ENCODE results near the gene NEUROG3.
"Not testable (repeated sequence)": the region's sequence is repeated elsewhere in the genome, so short reads cannot be mapped to it uniquely, and the experiment has no call there.

Gene NEUROG3

GRCh38 chr10:69571618-69572158 lies 1.5 kb downstream of the NEUROG3 start:
- no peak for DNase-seq

DNA sequence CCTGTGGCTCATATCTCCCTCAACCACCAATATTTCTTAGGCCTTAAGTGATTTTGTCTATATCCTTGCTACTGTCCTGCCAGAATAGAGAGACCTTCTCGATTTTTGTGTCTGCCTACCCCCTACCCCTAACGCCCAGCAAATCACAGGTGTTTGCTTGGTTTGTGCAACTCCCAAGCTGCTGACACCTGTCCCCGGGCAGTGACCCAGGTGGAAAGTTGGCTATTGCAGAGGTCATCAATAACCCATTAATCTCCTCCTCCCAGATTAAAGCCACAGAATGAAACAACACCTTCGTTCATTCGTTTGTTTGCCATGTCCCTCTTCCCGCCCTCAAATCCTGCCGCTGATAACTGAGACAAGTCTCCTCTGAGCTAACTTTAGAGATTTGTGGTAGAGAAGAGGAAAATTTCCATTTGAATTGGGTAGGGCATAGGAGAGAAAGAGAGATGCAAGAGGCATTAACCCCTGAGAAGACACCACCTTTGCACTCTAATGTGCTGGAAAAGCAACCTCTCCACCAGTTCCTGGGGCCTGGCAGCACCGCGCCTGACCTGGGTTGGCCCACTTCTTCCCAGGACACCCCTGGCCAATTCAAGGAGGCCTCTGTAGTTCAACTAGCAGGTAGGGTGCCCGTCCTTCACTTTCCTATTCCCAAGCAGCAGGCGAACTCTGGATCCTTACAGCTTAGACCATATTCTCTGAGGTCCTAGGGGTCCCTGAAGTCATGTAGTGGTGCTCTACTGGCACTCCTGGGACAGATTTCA lies 3.0 kb downstream of the NEUROG3 start:
- DNase-seq, result no peak

GRCh38 chr10:69569396-69569934 lies 3.8 kb downstream of the NEUROG3 start:
- DNase-seq, result no peak

GRCh38 chr10:69568472-69569395 lies 4.5 kb downstream of the NEUROG3 start:
- DNase-seq, result no peak

DNA sequence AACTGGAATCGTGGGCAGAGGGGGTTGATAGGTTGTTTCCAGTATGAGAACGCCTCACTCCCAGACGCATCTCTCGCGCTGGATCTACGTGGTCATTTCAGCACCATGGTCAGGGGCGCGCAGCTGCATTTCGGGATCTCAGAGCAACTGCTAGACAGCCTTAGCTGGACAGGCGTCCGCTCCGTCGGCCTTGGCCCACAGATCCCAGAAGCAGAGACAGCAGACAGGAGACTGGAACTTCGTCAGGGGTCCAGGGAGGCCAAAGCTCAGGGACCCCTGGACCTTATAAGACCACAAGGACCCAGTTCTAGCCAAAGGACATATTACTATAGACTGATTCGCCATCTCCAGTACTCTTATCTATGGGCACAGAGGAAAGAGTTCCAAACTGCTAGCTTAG lies 5.3 kb downstream of the NEUROG3 start:
- DNase-seq, result no peak

GRCh38 chr10:69562731-69563254 lies 10.4 kb downstream of the NEUROG3 start:
- DNase-seq, result no peak

DNA sequence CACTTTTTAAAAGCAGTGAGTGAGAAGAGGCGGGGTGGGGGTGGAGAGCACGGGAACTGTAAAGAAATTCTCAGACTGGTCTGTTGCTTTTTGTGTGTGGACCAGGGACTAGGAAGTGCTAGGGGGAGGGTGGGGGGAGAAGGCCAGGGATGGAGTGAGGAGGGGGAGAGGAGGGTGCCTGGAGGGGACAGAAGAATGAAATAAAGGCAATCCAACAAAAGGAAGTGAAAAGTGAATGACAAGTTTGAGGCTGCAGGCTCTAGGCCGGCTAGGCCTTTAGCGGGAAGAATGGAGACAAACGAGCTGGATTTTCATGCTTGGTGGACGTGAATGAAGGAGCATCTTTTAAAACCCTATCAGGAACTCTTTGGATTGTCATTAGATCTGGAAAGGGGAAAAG lies 13.7 kb downstream of the NEUROG3 start:
- no peak for DNase-seq

GRCh38 chr10:69558559-69558958 lies 14.7 kb downstream of the NEUROG3 start:
- DNase-seq, result no peak

DNA sequence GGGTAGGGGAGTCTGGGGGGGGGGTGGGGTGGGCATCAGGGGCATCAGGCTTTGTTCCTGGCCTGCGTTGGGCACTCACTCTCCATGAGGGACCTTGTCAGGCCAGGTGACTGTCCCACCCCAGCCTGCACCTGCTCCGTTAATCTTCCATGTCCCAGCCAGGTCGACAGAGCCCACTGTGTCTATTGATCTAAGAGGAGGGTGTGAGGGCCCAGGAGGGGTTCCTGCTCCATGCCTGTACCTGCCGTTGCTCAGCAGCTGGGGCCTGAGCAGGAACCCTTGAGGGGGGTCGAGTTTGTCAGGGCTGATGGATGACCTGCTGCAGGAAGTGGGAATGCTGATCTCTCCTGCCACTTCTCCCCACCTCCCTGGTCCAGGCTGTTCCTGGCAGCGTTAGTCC lies 18.6 kb downstream of the NEUROG3 start:
- DNase-seq, result no peak

- no peak for DNase-seq
Measured at GRCh38 chr10:69553328-69553727, 19.9 kb downstream of the NEUROG3 start.

DNA sequence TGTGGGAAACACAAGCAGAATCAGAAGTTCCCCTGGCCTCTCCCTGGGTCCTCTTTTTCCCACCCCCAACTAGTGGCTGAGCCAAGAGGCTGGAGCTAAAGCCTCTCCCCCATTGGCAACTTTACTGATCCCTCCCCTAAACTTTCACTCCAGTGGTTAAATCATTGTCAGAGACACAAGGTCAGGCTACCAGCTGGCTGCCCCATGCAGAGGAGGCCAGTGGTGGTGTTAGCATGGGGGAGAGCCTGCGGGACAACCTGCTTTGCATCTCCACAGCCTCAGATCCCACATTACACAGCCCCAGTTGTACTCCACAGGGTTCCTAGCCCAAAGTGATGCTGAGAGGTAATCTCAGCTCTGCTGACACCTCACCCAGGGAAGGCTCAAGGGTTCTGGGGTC lies 21.0 kb downstream of the NEUROG3 start:
- no peak for DNase-seq

DNA sequence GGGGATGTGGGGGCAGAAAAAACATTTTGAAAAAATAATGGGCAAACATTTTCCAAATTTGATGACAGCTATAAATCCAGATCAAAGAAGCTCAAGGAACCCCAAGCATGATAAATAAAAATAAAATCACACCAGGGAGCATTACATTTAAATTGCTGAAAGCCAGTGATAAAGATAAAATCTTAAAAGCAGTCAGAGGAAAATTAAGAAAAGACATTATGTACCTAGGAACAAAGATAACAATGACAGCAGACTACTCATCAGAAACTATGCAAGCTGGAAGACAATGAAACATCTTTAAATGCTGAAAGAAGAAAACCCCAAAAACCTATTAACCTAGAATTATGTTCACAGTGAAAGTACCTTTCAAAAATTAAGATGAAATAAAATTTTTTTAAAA lies 23.3 kb downstream of the NEUROG3 start:
- no peak for DNase-seq

GRCh38 chr10:69541463-69541862 lies 31.8 kb downstream of the NEUROG3 start:
- DNase-seq, result no peak

DNA sequence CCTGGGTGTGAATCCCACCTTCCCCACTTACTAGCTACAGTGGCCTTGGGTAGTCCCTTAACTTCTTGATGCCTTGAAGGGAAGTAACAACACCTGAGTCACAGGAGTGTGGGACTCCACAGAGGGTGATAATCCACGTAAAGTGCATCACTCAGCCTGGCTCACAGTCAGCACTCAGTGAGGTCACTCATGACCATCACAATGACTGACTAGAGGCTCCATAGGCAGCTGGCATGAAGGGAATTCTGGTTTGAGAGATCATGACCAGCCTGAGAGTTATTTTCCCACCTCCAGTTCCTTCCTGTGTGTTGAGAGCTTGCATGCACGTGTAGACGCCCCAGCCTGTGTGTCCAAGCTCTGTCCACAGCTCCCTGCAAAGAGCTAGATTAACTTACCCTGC lies 34.8 kb downstream of the NEUROG3 start:
- DNase-seq, result no peak

DNA sequence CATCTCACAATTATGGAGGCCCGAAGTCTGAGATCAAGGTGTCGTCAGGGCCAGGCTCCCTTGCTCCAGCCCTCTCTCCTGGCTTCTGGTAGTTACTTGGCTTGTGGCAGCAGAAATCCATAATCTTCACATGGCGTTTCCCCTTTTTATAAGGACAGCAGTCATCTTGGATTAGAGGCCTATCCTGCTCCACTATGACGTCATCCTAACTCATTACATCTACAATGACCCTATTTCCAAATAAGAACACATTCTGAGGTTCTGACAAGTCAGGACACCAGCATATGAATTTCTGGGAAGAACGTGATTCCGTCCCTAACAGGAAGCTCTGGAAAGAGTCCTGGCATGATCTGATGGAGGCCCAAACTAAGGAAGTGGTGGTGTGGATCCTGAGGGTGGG lies 35.8 kb downstream of the NEUROG3 start:
- no peak for DNase-seq

GRCh38 chr10:69536521-69536920 lies 36.7 kb downstream of the NEUROG3 start:
- not testable (repeated sequence) for DNase-seq

GRCh38 chr10:69533658-69534057 lies 39.6 kb downstream of the NEUROG3 start:
- DNase-seq, result no peak

DNA sequence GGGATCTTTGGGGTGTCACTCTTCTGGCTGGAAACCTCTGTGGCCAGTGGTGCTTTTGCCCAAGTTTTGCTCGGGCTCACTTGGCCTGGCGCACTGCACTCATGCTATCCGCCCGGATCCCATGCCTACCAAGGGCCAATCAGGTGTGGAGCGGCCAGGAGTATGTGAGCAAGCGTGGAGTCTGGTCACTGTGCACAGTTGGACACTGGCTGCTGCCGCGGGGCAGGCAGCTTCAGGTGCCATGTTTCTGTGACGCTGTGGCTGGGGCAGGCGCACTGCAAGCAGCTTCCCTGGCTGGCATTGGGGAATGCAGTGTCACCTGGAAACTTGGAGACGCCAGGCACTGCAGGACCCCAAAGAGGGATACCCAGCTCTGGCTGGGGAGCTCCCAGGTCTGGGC lies 45.3 kb downstream of the NEUROG3 start:
- no peak for DNase-seq

Measured in GOT3 (cell line).